Breast epithelium (tissue), 4 donors: ENCODE data around the gene FCN3. TPM values are rescaled to one million over a fixed set of nuclear protein-coding genes. Genes with fewer than 3 reads are reported as not detected.

Experiments used
- DNase-seq, 2 donors: peaks; one replicate each; pipeline ENCODE4 v3.0.0-alpha.2; 2019; ENCODE audit warnings: low spot score in 2 of 2
- H3K27ac ChIP-seq, 2 donors: fragments of 200-600 bp; sonication (generic) in 1 of 2; one replicate each; pipeline ENCODE4 v1.5.1; 2016 to 2019; ENCODE audit warnings: mild to moderate bottlenecking in 1 of 2
- H3K27me3 ChIP-seq, 2 donors: fragments of 200-600 bp; sonication (generic) in 1 of 2; one replicate each; pipeline versions ENCODE4 v1.5.1 to v1.6.0; 2017 to 2019; ENCODE audit warnings: control low read depth in 1 of 2, mild to moderate bottlenecking in 1 of 2
- H3K36me3 ChIP-seq: fragments of 200-600 bp; one replicate; pipeline ENCODE4 v1.5.1; 2019
- H3K4me1 ChIP-seq, 2 donors: fragments of 200-600 bp; sonication (generic); one replicate each; pipeline ENCODE4 v1.5.1; 2016 to 2019; ENCODE audit warnings: control low read depth in 1 of 2
- H3K4me3 ChIP-seq, 3 donors: fragments of 200-600 bp; sonication (generic); 1 replicate in 2 of 3; 2 replicates in 1 of 3; pipeline ENCODE4 v1.5.1; 2016 to 2019; ENCODE audit warnings: mild to moderate bottlenecking in 3 of 3, moderate library complexity in 2 of 3
- H3K9me3 ChIP-seq, 2 donors: fragments of 200-600 bp; sonication (generic) in 1 of 2; one replicate each; pipeline ENCODE4 v1.5.1; 2016 to 2019; ENCODE audit warnings: control low read depth in 1 of 2
- CTCF ChIP-seq, 3 donors: fragments of 450-650 bp; IDR thresholded peaks; one replicate each; pipeline ENCODE4 v1.5.1; 2016 to 2017; ENCODE audit warnings: antibody characterized with exemption in 3 of 3, mild to moderate bottlenecking in 3 of 3, moderate library complexity in 3 of 3
- POLR2A ChIP-seq: fragments of 450-650 bp; IDR thresholded peaks from one replicate; pipeline ENCODE4 v1.6.1; 2016; ENCODE audit warnings: antibody characterized with exemption, mild to moderate bottlenecking, moderate library complexity
- POLR2AphosphoS5 ChIP-seq, 3 donors: sonication (generic); formaldehyde crosslinking; IDR thresholded peaks; one replicate each; pipeline ENCODE4 v1.6.1; 2017; ENCODE audit warnings: antibody characterized with exemption in 3 of 3
- intact Hi-C: fragments of 100-400 bp; cut with DNase I; formaldehyde crosslinking; loops from one replicate; pipeline ENCODE4 v1.15.1; 2023; ENCODE audit warnings: low total_unique reads
- total RNA-seq, 3 donors: library from RNA; depleted of rRNA; stranded (reverse); fragments of >200 nt; gene quantifications; one replicate each; pipeline ENCODE4 v1.1.0, GENCODE V29; 2016

Gene FCN3
- total RNA-seq, 3 donors from 2014 or later: 6.0 to 10.5 (median 7.4) TPM

GRCh38 chr1:27353166-27353565, 21.5 kb downstream of the FCN3 start:
- intact Hi-C loops: no loop called here

GRCh38 chr1:27351541-27352107, 23.0 kb downstream of the FCN3 start:
- DNase-seq: no peak
- intact Hi-C loops: no loop called here
- H3K36me3 ChIP-seq: no peaks in the 10 kb centered on the region
- H3K27me3 ChIP-seq: no peaks in the 10 kb centered on the region
- no peaks in the 10 kb centered on the region for H3K9me3 ChIP-seq
- H3K4me3 ChIP-seq: peak overlapping the region in 1 of 3 donors; percentile 74
- peak overlapping the region in 1 of 2 donors; percentile 32 for H3K27ac ChIP-seq
- no peak for TF ChIP-seq POLR2AphosphoS5 (IDR thresholded peaks at IDR 0.05)
- TF ChIP-seq POLR2A: no peak
- no peak for TF ChIP-seq CTCF (IDR thresholded peaks at IDR 0.05)
- peaks cover 0 to 4% of the 10 kb centered on the region in 2 donors for H3K4me1 ChIP-seq

More at GRCh38 chr1:27353166-27353565, 21.5 kb downstream of the FCN3 start:
- TF ChIP-seq POLR2A (no peak), CTCF (IDR thresholded peaks at IDR 0.05) (no peak), POLR2AphosphoS5 (IDR thresholded peaks at IDR 0.05) (no peak)
- Histone ChIP-seq H3K9me3 (no peaks in the 10 kb centered on the region), H3K4me1 (peaks cover 0 to 4% of the 10 kb centered on the region in 2 donors), H3K27ac (no peak overlapping the region), H3K4me3 (no peak overlapping the region), H3K36me3 (no peaks in the 10 kb centered on the region), H3K27me3 (no peaks in the 10 kb centered on the region)
- no peak for DNase-seq

DNA sequence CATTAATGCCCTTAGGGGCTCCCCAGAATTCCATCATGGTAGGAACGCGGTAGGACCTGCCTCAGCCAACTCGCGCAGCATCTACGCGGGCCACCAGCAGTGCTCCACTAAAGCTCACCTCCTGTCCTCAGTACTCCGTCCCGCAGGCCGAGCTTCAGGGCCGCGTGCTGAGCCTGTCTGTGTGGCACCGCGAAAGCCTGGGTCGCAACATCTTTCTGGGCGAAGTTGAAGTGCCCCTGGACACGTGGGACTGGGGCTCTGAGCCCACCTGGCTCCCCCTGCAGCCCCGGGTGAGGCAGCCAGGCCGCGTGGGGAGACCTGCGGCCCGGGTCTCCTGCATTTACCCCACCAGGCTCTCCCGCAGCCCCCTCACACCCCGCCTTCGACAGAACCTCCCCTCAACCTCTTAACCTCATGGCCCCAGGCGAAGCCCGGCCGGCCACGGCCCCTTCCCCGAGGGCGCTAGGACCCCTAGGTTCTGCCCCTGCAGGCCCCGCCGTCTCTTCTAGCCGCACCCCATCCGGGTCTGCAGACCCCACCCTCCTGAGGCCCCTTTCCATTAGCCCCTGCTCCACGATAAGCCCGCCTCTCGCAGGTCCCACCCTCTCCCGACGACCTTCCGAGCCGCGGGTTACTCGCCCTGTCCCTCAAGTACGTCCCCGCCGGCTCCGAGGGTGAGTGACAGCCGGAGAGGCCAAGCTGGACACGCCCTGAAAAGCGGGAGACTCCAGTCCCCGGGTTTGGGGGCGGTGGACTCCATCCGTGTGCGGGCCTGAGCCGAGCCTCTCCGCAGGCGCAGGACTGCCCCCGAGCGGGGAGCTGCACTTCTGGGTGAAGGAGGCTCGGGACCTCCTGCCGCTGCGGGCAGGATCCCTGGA, 23.7 kb downstream of the FCN3 start:
- Histone ChIP-seq H3K27ac (peak overlapping the region in 1 of 2 donors; percentile 73), H3K4me3 (peak overlapping the region in 2 of 3 donors; percentile 68 to 74), H3K36me3 (no peaks in the 10 kb centered on the region), H3K9me3 (no peaks in the 10 kb centered on the region), H3K27me3 (no peaks in the 10 kb centered on the region), H3K4me1 (peaks cover 0 to 4% of the 10 kb centered on the region in 2 donors)
- DNase-seq: no peak
- intact Hi-C loops: no loop called here
- TF ChIP-seq CTCF (IDR thresholded peaks at IDR 0.05) (no peak), POLR2AphosphoS5 (IDR thresholded peaks at IDR 0.05) (no peak), POLR2A (no peak)

DNA sequence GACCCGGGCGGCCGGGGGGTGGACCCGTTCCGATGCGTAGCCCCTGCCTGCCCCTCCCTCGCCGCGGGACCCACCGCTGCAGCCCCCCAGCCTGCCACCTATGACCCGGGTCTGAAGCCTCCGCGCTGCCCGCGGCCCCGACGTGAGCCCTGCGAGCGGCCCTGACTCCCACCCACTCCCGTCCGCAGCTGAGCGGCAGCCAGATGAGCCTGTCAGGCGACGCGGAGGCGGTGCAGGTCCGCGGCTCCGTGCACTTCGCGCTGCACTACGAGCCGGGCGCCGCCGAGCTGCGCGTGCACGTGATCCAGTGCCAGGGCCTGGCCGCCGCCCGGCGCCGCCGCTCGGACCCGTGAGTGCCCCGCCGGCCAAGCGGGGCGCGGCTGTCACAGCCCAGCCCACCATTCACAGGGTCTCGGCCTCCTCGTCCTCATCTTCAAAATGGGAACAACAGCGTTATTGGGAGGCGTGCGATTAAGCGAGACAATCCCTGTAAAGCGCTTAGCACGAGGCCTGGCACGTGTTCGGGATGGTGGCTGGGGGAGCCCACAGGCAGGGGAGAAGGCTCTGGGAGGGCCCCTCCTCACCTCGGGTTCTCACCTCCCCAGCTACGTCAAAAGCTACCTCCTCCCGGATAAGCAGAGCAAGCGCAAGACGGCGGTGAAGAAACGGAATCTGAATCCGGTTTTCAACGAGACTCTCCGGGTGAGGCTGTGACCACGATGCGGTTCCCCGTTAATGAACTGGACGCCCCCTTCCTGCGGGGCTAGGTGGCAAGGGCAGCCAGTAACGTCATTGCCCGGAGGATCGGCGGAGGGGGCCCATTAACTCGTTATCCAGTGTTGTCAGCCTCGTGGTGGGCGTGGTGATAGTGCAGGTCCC, 24.6 kb downstream of the FCN3 start:
- Histone ChIP-seq H3K27me3 (no peaks in the 10 kb centered on the region), H3K4me1 (peaks cover 0 to 4% of the 10 kb centered on the region in 2 donors), H3K36me3 (no peaks in the 10 kb centered on the region), H3K27ac (peak overlapping the region; percentile 73 to 75), H3K9me3 (no peaks in the 10 kb centered on the region), H3K4me3 (peak overlapping the region; percentile 30 to 74 (median 68))
- DNase-seq: peak; percentile 51 to 65
- intact Hi-C loops: no loop called here
- TF ChIP-seq POLR2AphosphoS5 (IDR thresholded peaks at IDR 0.05) (no peak), POLR2A (no peak), CTCF (IDR thresholded peaks at IDR 0.05) (no peak)
